ENCODE results near the gene ZNF117. TPM values are rescaled to one million over a fixed set of nuclear protein-coding genes. Genes with fewer than 3 reads are reported as not detected.

ZNF117 gene
- total and polyA plus RNA-seq, 2 of the 4 experiments (the other 2 are of a cell fraction): 2.9 to 4.0 TPM

GRCh38 chr7:65001291-65001814, 10.5 kb upstream of the ZNF117 start:
- ATAC-seq (ENCODE audit: low read depth): no peak
- no peak overlapping the region for H2AK9ac ChIP-seq (replicated peaks; ENCODE audit: low read depth, low read length, poor library complexity)
- no peak overlapping the region for H4K91ac ChIP-seq (ENCODE audit: insufficient read depth, low read depth, low read length)
- 29% methylated on average over 1 of the region's 1 CpG; no CpG with 5 or more reads in 1 of the 2 experiments for WGBS, 2 experiments (ENCODE audit: extremely low coverage in 2 of 2, insufficient read length in 1 of 2)
- intact Hi-C loops (cut with micrococcal nuclease) (no loop called here), dilution Hi-C loops (cut with HindIII; ENCODE audit: low sequenced_read_pairs, unreplicated experiment) (no loop called here), in situ Hi-C loops (cut with MboI; ENCODE audit: low sequenced_read_pairs) (no loop called here)
- no peak overlapping the region for H3K4ac ChIP-seq (ENCODE audit: low read depth, low read length)
- peaks cover 35% of the 10 kb centered on the region for H3K36me3 ChIP-seq (ENCODE audit: control insufficient read depth, insufficient read depth, low read length)
- no peak overlapping the region for H2BK15ac ChIP-seq (ENCODE audit: low read depth, low read length)
- H3K23ac ChIP-seq (ENCODE audit: low read depth, low read length): no peak overlapping the region
- H3K4me1 ChIP-seq (ENCODE audit: control insufficient read depth, insufficient read depth, low read length): peaks cover 1% of the 10 kb centered on the region; the same call in 1 of the 2 replicates
- H2AK5ac ChIP-seq (ENCODE audit: low read depth, low read length): no peak overlapping the region
- H3K9me3 ChIP-seq (ENCODE audit: control insufficient read depth, insufficient read depth, low read length): peaks cover 38% of the 10 kb centered on the region
- POLR2A ChIA-PET (ENCODE audit: unreplicated experiment): no interaction called here
- H2BK120ac ChIP-seq (ENCODE audit: low read depth, low read length): no peak overlapping the region
- H3K9me1 ChIP-seq (ENCODE audit: insufficient read depth, low read length): no peaks in the 10 kb centered on the region
- no peak overlapping the region for H4K5ac ChIP-seq (ENCODE audit: low read depth, low read length)
- H3K9ac ChIP-seq (ENCODE audit: low read depth, low read length): no peak overlapping the region
- no peaks in the 10 kb centered on the region for H3K27me3 ChIP-seq (ENCODE audit: control insufficient read depth, insufficient read depth, low read length)
- no peak overlapping the region for H3K14ac ChIP-seq (replicated peaks; ENCODE audit: low read depth, low read length)
- CTCF ChIA-PET: no interaction called here
- peaks cover 16 to 32% of the 10 kb centered on the region in 2 experiments for H3K79me1 ChIP-seq (ENCODE audit: low read depth in 1 of 2, low read length in 2 of 2)
- no peak overlapping the region for H2BK5ac ChIP-seq (ENCODE audit: low read depth, low read length, poor library complexity, severe bottlenecking)
- DNase-seq: no peak
- TF ChIP-seq NFE2L2 (IDR thresholded peaks at IDR 0.05; ENCODE audit: low read depth, low read length) (no peak), POLR2A (IDR thresholded peaks at IDR 0.05; ENCODE audit: low read depth, low read length) (no peak), CTCF (conservative IDR thresholded peaks at IDR 0.05; ENCODE audit: low read depth, low read length) (no peak), MAZ (IDR thresholded peaks at IDR 0.05; ENCODE audit: borderline replicate concordance, low read depth, low read length) (no peak), MAFK (IDR thresholded peaks at IDR 0.05; ENCODE audit: low read depth, low read length) (no peak), BHLHE40 (IDR thresholded peaks at IDR 0.05; ENCODE audit: low read depth, low read length) (no peak), RFX5 (IDR thresholded peaks at IDR 0.05; ENCODE audit: low read depth, low read length) (no peak), CHD1 (IDR thresholded peaks at IDR 0.05; ENCODE audit: low read depth, low read length) (no peak), MXI1 (IDR thresholded peaks at IDR 0.05; ENCODE audit: borderline replicate concordance, low read depth, low read length) (no peak), SMC3 (IDR thresholded peaks at IDR 0.05; ENCODE audit: low read depth, low read length) (no peak), RCOR1 (IDR thresholded peaks at IDR 0.05; ENCODE audit: insufficient replicate concordance, low read length) (no peak), CEBPB (IDR thresholded peaks at IDR 0.05; ENCODE audit: low read depth, low read length) (no peak)
- H4K8ac ChIP-seq (ENCODE audit: low read depth in 2 of 2, low read length in 2 of 2): no peak overlapping the region
- no peak overlapping the region for H3K4me2 ChIP-seq (ENCODE audit: low read depth, low read length)
- H4K20me1 ChIP-seq (ENCODE audit: insufficient read depth, low read length): peaks cover 4% of the 10 kb centered on the region
- no TSS peak for BruUV-seq (replicated peaks)
- no peak overlapping the region for H2BK20ac ChIP-seq (ENCODE audit: low read depth, low read length)
- H3K4me3 ChIP-seq (ENCODE audit: insufficient read depth, low read depth, low read length): no peak overlapping the region
- H3K27ac ChIP-seq (ENCODE audit: insufficient read depth, low read length): no peak overlapping the region
- H3K18ac ChIP-seq (ENCODE audit: low read depth, low read length): no peak overlapping the region
- H2AFZ ChIP-seq (replicated peaks; ENCODE audit: low read length, poor library complexity): no peak overlapping the region
- no peak overlapping the region for H3K56ac ChIP-seq (ENCODE audit: extremely low read depth, insufficient read depth, low read length)

Measured in IMR-90 (cell line).